ENCODE results near the gene KLHL29. TPM values are rescaled to one million over a fixed set of nuclear protein-coding genes. Genes with fewer than 3 reads are reported as not detected.
"Not testable (repeated sequence)": the region's sequence is repeated elsewhere in the genome, so short reads cannot be mapped to it uniquely, and the experiment has no call there.

KLHL29 gene
- total RNA-seq, 1 donor from 2014 or later = 23.6 TPM

DNA sequence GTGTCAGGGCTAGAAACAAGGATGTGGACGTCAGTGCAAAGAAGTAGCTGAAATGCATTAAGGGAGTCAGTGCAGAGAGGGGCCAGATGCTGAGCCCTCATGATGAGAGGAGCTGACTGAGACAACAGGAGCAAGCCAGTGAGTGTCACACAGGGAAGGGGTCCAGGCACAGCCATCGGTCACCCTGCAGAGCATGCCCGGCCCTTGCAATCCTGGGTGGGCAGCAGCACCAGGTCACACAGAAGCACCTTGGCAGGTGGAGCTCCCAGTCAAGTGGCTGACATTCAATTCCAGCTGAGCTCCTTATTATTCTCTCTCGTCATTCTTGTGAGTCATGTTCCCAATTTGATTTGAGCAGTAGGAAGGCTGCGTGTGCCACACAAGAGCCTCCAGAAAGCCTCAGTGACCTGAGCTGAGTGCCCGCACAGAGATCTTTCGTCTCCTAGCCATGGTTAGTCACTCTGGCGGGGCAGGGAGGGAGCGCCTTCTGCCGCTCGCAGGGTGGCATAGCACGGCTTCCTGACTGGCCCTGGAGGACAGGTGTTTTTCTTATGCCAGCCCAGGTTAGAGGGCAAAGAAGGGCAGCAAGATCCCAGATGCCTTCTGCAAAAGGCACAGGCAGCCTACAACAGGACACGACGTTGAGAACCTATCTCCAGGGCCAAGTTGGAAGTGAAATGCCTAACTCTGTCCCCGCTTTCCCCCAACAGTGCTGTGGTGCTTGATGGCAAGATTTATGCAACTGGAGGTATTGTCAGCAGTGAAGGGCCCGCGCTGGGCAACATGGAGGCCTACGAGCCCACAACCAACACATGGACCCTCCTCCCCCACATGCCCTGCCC is 321.0 kb downstream of the KLHL29 start:
- DNase-seq (ENCODE audit: low spot score) = no peak

GRCh38 chr2:23706613-23707078 is 321.7 kb downstream of the KLHL29 start:
- DNase-seq (ENCODE audit: low spot score) = no peak

DNA sequence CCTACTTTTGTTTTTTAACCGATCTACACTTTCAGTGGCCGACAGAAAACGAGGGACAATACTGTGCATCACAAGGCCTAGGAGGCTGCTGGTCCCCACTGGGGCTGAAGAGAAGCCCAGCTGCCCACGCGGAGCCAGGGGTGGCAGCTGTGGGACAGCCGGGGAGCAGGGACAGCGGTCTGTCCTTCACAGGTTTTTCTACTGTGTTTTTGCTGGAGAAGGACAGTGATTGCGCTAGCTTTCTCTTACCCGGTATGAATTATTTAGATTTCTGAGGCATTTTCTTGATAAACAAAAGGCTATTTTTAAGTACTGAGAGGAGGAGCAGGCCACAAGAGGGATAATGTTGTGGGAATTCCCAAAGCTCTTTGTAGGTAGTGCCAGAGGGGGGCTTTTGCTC is 322.1 kb downstream of the KLHL29 start:
- no peak for DNase-seq (ENCODE audit: low spot score)

GRCh38 chr2:23708771-23709170 is 323.8 kb downstream of the KLHL29 start:
- no peak for DNase-seq (ENCODE audit: low spot score)

DNA sequence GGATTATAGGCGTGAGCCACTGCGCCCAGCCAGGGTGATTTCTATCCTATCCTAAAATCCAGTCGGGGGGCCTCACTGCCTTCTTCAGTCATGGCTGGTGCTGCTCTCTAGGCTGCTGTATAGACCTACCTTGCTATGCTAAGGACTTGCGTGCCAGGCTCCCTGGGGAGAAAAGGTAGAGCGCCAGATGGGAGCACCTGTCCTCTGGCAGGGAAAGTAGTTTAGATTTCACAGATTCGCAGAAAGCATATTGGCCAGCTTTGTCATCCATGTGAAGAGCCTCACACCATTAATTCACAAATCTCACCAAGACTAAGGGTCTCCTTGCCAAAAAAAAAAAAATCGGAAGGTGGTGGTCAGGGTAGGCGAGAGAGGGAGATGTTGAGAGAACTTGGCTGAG is 324.3 kb downstream of the KLHL29 start:
- DNase-seq (ENCODE audit: low spot score) = no peak

GRCh38 chr2:23711979-23712755 is 327.2 kb downstream of the KLHL29 start:
- no peak for DNase-seq (ENCODE audit: low spot score)

DNA sequence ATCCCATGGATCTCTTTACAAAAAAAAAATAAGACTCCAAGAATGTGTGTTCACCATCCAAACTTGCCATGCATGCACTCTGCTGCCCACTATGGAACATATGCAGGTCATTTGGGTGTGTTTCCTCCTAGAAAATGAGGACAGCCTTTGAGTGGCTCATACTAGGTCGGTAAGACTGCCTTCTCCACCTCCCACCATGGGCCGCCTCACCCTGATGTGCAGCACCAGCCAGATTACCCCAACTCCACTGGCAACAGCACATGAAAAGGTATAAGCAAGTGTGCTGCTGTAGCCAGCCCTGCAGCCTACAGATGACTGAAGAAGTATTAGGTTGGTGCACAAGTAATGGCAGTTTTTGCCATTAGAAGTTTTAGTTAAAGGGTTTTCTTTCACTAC is 327.8 kb downstream of the KLHL29 start:
- DNase-seq (ENCODE audit: low spot score) = no peak

- no peak for DNase-seq (ENCODE audit: low spot score)
Observed at GRCh38 chr2:23713351-23713750, 328.4 kb downstream of the KLHL29 start.

DNA sequence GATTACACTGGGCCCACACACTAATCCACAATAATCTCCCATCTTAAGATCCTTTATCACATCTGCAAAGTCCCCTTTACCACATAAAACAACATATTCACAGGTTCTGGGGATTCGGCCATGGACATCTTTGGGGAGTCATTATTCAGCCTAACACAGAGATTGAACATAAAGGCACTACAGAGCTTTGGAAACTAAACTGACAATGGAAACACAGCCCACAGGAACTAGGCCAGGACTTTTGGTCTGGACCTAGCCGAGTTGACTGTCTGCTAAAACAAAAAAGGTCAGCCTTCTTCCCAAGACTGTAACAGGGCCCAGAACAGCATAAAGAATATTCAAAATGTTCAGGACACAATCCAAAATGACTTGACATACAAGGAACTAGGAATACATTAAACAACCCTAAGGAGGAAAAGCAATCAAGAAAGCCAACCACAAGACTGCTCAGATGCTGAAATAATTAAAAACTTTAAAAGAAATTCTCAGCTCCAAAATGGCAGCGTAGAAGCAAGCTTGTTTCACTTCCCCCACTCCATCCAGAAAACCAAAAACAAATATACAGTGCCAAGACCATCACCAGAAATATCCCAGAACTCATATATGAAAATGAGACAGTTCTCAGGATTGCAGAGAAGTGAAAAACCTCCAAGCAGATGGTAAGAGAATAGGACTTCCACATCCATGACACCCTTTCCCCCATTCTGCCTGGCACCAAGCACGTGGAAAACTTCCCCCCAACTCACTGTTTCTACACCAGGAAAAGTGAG is 334.1 kb downstream of the KLHL29 start:
- DNase-seq (ENCODE audit: low spot score) = no peak

DNA sequence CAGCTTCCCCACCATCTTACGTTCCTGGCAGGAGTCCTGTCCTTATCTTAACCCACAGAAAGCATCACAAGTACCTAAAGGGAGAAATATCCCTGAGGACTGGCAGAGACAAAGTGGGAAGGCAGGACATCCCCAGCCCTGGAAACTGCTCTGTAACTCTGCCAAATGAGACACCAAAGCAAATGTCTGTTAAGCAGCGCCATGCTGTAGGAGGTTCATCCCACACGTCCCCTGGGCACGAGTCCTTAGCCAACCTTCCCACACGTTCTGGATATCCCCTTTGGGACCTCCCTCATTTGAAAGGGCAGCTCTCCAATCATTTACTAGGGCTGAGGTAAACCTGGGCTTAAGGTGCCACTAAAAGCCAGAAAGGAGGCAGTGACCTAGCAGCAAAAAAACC is 334.7 kb downstream of the KLHL29 start:
- no peak for DNase-seq (ENCODE audit: low spot score)

DNA sequence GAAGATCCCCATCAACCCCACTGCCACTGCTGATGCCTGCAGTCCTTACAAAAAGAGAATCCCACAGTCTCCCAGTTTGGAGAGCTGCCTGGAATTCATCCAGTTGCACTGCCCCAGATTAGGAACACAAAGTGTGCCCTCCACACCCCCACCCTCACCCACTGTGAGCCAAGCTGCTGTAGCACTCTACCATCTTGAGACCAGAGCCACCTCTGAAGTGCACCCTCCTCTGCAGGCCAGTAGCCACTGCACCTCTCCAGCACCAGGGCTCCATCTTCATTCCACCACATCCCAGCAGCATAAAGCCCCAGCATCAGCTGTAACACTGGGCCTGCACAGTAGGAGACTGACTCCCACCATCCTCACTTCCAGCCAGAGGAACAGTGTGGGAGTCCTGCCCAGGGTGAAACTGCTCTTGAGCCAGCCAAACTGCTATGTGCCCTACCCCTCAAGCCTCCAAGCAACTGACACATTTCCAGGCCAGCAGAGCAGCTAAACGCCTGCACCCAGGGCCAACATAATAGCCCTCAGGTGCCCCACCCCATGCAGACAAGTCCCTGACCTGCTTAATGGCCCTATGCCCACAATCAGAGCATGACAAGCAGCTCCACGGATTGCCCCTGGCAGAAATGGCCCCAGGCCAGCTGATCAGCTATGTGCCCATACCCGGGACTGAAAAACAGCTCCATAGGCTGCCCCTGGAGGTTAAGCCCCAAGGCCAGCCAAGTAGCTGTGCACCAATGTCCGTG is 335.9 kb downstream of the KLHL29 start:
- no peak for DNase-seq (ENCODE audit: low spot score)

DNA sequence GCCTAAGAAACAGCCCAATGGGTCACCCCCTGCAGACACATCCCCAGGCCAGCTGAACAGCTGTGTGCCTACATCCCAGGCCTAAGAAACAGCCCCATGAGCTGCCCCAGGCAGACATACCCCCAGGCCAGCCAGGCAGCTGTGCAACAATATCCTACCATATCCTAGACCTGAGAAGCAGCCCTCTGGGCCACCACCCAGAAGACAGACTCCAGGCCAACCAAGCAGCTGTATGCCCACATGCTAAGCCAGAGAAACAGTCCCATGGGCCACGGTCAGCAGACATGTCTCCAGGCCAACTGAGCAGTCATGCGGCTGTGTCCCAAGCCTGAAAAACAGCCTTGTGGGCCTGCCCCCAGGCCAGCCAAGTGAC is 336.5 kb downstream of the KLHL29 start:
- DNase-seq (ENCODE audit: low spot score) = no peak

- no peak for DNase-seq (ENCODE audit: low spot score)
Observed at GRCh38 chr2:23722255-23722654, 337.3 kb downstream of the KLHL29 start.

- DNase-seq (ENCODE audit: low spot score) = not testable (repeated sequence)
Observed at GRCh38 chr2:23723029-23723428, 338.1 kb downstream of the KLHL29 start.

GRCh38 chr2:23734416-23734815 is 349.4 kb downstream of the KLHL29 start:
- no peak for DNase-seq (ENCODE audit: low spot score)

DNA sequence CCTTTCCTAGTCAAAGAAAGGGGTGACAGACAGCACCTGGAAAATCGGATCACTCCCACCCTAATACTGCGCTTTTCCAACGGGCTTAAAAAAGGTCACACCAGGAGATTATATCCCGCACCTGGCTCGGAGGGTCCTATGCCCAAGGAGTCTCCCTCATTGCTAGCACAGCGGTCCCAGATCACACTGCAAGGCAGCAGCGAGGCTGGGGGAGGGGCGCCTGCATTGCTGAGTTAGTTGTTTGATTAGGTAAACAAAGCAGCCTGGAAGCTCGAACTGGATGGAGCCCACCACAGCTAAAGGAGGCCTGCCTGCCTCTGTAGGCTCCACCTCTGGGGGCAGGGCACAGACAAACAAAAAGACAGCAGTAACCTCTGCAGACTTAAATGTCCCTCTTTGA is 351.8 kb downstream of the KLHL29 start:
- DNase-seq (ENCODE audit: low spot score) = not testable (repeated sequence)

DNA sequence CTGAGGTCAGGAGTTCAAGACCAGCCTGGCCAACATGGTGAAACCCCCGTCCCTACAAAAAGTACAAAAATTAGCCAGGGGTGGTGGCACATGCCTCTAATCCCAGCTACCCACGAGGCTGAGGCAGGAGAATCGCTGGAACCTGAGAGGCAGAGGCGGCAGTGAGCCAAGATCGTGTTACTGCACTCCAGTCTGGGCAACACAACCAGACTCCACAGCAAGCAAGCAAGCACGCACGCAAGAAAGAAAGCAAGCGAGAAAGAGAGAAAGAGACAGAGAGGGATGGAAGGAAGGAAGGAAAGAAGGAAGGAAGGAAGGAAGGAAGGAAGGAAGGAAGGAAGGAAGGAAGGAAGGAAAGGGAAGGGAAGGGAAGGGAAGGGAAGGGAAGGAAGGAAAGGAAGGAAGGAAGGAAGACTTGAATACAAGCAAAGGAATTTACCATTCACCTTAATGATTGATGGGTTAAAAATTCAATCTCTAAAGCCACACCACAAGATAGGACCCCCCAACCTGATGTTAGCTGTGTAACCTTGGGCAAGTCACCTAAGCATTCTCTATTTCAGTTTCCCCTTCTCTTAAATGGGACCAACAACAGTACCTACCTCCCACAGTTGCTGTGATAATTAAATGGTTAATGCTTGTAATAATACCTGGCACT is 360.2 kb downstream of the KLHL29 start:
- no peak for DNase-seq (ENCODE audit: low spot score)

GRCh38 chr2:23745726-23746105 is 360.7 kb downstream of the KLHL29 start:
- no peak for DNase-seq (ENCODE audit: low spot score)

DNA sequence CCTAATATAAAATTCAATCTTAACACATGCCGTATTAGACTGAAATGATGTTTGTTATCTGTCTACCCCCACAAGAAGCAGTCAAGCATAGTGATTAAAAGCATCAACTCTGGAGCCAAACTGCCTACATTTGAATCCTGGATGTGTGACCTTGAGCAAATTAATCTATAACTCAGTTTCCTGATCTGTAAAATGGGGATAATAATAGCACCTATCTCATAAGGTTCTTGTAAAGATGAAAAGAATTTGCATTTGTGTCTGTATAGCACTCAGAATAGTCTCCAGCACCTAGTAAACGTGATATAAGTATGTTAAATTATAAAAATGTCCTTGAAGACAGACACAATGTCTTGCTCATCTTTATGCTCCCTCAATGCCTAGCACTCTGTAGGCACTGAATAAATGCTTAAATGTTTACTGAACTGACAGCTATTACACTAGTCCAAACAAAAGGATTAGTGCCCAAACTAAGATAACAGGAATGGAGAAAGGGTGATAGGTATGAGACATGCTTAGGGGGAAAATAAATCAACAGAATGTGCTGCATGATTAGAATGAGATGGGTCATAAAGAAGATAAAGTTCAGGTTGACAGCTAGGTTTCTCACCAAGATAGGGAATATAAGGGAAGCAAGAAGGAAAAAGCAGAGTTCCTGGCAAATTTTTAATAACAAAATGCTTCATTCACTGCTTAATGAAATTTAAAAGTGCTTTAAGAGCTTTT is 361.3 kb downstream of the KLHL29 start:
- DNase-seq (ENCODE audit: low spot score) = no peak

DNA sequence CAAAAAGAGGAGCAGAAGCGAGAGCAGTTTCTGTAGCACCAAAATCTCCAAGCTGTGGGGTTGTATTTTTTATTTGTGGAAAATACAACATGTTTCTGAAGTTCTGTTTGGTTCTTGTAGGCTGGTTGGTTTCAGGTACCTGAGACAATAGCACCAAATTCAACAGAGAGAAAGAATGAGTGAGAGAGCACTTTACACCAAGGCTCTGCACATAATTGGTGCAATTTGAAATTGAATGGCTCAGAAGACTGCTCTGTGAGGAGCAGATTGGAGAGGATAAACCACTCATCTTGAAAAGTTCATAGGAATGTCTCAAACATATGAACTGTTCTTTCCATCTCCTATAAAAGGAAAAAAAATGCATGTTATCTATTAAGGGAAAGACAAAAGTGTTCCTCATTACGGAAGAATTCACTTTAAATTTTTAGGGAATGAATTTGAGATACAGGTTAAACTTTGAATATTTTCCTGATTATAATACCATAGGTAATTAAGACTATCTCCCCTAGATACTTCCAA is 366.8 kb downstream of the KLHL29 start:
- no peak for DNase-seq (ENCODE audit: low spot score)
